ENCODE data around the gene PHEX. TPM values are rescaled to one million over a fixed set of nuclear protein-coding genes. Genes with fewer than 3 reads are reported as not detected.
A peak's percentile ranks its signal among the peaks of the same experiment; 100 is the strongest.

Gene PHEX
- total RNA-seq, 1 donor from 2014 or later = 0.24 TPM

GRCh38 chrX:22040184-22040583 is 8.1 kb downstream of the PHEX start:
- DNase-seq (ENCODE audit: low spot score) = no peak

DNA sequence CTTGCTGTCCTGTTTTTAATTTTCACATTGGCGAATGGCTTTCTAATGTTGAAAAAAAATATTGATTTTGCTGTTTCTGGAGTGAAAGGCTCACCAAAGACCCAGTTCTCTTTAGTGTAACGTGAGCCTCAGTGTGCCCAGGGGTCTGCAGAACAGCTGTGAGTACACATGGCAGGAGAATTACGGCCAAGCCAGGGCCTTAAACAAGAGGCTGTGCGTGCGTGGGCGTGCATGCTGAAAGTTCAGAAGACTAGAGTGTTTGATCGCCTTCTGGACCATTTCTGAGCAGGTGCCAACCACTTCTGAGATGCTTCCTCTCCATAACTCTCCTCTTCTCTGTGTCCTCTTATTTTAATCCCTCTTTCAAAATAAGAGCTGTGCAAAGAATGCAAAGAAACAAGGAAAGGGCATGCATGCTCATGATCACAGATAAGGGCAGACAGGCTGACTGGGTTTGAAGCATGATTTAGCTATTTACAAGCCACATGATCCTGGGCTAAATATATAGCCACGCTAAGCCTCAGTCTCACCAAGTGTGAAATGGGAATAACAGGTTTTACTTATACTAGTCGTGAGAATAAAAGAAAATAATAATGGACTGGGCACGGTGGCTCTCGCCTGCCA is 9.9 kb downstream of the PHEX start:
- DNase-seq (ENCODE audit: low spot score) = no peak

DNA sequence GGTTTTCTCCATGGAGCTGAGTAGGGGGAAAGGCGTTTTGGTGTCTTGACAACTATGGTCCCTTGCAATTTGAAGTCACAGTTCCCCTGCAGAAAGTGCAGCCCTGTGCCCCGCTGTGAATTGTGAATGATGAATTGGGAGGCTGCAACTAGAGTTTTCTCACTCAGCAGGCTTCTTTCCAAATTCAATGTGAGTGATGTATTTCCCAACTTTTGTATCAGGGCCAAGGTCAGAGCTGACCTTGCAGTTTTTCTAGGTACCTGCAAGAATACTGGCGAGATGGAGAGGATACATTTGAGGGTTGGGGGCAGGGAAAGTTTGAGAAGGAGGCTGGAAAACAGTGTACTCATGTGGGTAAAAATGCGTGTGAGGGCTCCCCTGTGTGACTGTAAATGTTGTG is 11.7 kb downstream of the PHEX start:
- DNase-seq (ENCODE audit: low spot score) = no peak

- no peak for DNase-seq (ENCODE audit: low spot score)
Observed at GRCh38 chrX:22047468-22047867, 15.3 kb downstream of the PHEX start.

- no peak for DNase-seq (ENCODE audit: low spot score)
Observed at GRCh38 chrX:22053481-22053880, 21.4 kb downstream of the PHEX start.

DNA sequence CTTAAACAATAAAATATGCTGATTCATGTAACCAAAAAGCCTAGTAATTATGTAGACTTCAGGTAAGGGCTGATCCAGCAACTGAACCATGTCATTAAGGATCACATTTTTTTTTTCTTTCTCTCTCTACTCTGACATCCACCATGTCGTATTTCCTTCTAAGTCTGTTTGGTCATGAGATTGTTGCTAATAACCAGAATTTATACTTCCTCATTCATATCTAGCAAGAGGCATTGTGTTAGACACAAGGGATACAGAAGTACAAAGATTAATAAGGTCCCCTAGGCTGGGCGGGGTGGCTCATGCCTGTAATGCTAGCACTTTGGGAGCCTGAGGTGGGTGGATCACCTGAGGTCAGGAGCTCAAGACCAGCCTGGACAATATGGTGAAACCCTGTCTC is 24.1 kb downstream of the PHEX start:
- no peak for DNase-seq (ENCODE audit: low spot score)

- DNase-seq (ENCODE audit: low spot score) = no peak
Observed at GRCh38 chrX:22057667-22058066, 25.5 kb downstream of the PHEX start.

DNA sequence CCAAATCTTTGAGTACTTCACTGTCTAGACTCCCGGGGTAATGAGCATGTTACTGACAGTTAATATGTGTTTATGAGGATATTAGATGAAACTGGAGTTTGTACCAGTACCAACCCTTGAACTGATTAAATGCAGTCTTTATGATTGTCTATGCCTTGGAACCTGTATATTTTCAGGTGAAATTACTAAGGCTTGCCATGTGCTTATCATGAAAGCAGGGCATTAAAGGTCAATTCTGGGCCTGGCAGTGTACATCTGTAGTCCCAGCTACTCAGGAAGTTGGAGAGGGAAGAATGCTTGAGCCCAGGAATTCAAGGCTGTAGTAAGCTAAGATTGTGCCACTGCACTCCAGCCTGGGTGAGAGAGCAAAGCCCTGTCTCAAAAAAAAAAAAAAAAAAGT is 27.6 kb downstream of the PHEX start:
- DNase-seq (ENCODE audit: low spot score) = no peak

DNA sequence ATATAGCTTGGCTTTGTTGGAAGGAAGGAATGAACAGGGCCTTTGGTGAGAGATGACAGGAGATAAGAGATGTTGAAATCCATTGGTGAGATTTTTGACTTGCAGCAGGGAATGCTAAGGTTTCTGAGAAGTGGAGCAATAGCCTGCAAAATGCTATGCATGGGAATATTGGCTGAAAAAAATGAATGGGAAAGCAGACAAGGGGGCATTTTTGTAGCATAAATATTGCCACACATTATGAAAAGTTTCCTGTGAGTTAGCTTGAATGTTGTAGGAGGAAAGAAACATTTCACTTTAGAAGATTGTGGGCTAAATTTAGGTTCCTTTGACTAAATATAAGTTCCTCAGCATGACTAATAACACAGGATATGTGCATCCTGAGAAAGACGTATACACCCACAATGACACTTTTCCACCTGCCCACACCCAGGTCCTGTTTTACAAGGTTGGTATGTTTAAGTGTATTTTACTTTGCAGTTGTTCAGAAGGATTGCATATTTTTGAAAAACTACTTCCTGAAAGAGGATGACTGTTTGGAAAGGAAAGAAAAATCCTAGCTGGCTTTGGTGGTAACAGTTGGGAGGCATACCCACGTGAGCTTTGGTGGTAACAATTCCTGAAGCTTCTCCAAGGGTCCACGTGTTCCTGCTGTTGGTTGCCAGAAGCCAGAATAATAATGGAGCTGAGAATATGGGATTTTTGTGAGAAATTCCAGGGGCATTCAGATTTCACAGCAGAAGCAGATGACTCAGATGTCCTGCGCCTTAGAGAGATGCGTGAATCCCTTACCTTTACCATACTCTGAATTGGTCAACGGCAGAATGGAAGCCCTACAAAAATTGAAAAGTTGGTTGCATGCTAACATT is 28.5 kb downstream of the PHEX start:
- no peak for DNase-seq (ENCODE audit: low spot score)

DNA sequence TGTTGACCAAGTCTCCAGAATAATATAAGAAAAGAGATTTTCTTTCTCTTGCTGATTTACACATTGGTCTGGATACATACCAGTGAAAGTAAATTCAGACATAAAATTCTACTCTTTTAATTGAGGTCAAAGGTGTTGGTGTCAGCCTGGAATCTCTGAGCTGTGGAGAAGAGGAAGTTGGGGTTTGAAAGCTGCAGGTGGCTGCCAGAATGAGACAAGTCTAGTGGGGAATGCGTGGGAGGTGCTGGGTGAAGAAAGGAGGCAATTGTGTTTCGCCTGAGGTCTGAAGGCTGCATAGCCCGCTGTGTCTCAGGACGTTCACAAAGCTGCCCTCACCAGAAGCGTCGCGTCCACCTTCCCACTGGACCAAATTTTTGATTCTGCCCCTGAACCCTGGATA is 31.2 kb downstream of the PHEX start:
- no peak for DNase-seq (ENCODE audit: low spot score)

GRCh38 chrX:22069586-22069985 is 37.5 kb downstream of the PHEX start:
- DNase-seq (ENCODE audit: low spot score) = no peak

DNA sequence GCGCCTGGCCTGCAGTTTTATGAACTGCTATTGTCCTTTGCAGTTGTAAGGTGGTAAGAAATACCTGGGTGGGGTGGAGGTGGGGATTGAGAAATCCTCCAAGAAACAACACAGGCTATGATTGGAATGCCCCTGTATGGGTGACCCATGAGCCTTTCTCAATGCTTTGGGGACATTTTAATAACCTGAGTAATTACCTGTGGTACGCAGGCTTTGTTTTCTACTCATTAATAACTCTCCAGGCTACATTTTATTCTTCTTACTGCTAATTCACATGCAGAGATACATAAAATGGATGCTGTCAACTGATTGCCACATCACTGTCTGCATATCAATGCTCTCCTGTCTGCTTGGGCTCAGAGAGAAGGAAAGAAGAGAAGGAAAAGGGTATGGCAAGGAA is 41.8 kb downstream of the PHEX start:
- no peak for DNase-seq (ENCODE audit: low spot score)

DNA sequence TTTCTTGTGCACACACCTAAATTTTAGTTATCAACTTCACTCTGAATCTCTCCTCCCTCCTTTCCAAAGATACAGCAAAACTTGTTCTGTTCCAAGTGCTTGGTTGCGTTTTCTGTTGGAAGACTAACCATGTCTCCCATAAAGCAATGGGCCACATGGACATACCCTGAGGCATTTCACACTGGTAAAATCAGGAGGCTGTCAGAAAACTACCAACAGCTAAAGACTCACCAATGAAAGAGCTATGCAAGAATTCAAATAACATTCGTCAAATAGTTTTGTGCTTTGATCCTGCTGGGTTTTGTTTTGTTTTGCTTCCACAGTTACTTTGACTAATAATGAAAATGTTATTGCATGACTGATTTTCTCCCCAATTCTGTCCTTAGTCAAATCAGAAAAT is 46.0 kb downstream of the PHEX start:
- no peak for DNase-seq (ENCODE audit: low spot score)

- DNase-seq (ENCODE audit: low spot score) = peak; percentile 10
Observed at GRCh38 chrX:22081475-22082092, 49.5 kb downstream of the PHEX start.

DNA sequence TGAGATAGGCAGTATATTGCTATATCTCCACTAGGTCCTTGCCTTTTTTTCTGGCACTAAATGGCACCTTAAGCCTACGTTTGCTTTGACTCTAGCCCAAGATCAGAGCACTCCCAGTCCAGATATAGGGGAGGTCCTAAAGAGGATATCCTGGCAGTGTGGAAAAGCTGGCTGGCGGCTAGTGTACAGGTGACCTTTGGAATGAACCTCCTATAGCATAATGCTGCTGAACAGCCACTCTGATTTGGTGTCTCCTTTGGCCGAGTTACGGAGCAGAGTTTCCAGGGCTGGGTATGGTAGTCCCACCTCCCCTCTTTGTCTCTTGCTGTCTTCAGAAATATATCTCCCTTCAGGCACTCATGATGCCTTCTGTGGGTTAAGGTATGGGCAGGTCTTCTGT is 53.9 kb downstream of the PHEX start:
- DNase-seq (ENCODE audit: low spot score) = no peak

GRCh38 chrX:22087011-22087557 is 55.0 kb downstream of the PHEX start:
- no peak for DNase-seq (ENCODE audit: low spot score)

GRCh38 chrX:22088326-22088725 is 56.2 kb downstream of the PHEX start:
- no peak for DNase-seq (ENCODE audit: low spot score)

GRCh38 chrX:22090181-22090580 is 58.1 kb downstream of the PHEX start:
- DNase-seq (ENCODE audit: low spot score) = no peak

DNA sequence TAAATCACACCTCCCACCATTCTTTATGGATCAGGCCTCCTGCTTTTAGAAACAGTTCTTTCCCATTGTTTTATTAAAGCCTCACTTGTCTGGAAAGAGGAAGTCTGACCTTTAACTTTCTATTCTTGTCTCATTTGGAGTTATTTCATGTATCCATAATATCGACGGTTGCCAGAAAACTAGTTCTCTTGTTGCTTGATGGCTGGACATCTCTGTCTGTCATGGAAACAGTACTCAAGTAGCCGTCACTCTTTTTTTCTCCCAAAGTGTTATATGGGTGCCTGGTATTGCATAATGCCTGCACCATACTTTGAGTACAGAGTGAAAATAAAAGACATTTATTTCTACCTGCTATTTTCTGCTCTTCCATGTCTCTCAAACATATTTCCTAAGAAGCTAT is 61.4 kb downstream of the PHEX start:
- DNase-seq (ENCODE audit: low spot score) = no peak

DNA sequence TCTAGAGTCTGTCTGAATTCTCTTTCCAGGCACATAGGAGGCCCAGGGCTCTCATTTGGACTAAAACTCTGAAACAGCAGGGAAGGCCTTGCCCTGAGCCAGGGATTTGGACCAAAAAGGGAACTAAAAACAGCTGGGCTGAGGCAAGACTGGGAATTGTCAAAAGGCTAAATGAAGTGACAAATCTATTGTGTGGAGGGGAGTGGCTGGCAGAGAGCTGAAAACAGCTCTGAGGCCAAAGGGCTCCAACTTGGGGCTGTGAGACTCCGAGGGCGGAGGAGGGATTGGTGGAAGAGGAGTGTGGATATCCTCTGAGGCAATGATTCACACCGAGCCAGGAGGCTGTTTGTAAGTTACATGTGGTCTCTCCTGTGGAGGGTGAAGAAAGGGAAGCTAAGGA is 63.2 kb downstream of the PHEX start:
- DNase-seq (ENCODE audit: low spot score) = peak; percentile 65

GRCh38 chrX:22095856-22096255 is 63.7 kb downstream of the PHEX start:
- no peak for DNase-seq (ENCODE audit: low spot score)

- DNase-seq (ENCODE audit: low spot score) = no peak
Observed at GRCh38 chrX:22097012-22097694, 65.0 kb downstream of the PHEX start.
